Stimulated activated CD4-positive, alpha-beta T cell treated with anti-CD3 and anti-CD28 coated beads, Interleukin-1b, Interleukin-23, amount 100 ng/mL, for 4 hours (primary cell): ENCODE results near the gene ARHGEF40.
A peak's percentile ranks its signal among the peaks of the same experiment; 100 is the strongest.

Experiments used
- DNase-seq, 2 donors: peaks; one replicate each; pipeline ENCODE4 v3.0.0-alpha.2; 2020; ENCODE audit warnings: low read depth in 2 of 2

Gene ARHGEF40

DNA sequence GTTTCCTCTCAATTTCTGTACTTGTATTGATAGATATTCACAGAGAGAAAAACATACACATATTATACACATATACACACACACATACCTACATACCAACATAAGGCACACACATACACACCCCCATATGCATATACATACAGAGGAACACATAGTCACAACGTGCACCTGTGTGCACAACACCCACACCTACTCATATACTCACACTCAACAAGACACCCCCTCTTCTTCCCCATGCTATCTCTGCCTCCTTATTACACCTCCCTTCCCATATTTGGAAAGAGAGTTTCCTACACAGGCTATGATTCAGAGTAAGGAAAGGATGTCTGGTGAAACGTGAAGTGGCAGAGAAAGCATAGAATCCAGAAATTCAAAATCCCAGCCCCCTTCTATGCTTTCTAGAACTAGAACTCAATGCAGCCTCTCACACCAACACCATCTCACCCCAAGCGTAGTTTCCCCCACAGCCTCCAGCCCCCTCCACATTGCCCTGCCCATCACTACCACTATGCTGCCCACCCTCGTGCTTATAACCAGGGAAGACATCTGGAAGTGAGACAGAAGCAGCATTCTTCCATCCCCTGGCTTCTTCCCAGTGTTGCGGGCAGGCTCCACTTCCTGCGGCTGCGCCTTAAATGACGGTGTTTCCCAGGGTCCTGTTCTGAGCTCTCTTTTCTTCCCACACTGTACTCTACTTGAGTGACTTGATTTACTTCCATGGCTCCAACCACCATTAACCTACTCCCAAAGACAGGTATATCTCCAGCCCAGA lies 10.1 kb upstream of the ARHGEF40 start:
- no peak for DNase-seq

DNA sequence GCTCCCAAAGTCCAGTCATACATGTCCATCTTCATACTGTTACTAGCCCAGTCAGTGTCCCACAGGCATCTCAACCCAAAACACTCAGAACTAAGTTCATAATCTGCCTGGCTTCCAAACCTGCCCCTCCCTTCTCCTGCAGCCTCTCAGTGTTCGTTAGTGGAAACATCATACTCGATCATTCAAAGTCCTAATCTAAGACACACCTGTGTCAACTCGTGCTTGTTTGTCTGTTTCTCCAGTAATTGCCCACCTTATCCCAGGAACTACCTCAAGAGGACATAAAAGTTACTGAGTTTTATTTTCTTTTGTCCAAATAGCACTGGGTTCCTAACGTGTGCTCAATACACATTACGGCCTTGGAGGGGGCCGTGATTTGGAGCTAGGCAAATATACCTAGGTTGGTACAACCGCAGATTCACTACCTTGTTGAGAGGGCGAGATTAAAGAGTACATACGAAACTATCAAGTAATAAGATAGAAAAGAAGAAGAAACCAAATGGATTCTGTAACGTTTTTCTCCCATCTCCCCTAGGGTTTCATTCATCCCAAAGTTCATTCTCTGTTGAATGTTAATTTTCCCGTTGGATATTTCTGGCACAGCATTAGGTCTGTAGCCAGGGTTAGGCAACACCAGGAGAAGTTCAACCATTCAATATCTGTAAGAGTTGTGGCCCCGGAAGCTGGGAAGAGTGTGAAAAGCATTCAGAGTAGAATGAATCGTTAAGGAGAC lies 9.3 kb upstream of the ARHGEF40 start:
- DNase-seq: no peak

DNA sequence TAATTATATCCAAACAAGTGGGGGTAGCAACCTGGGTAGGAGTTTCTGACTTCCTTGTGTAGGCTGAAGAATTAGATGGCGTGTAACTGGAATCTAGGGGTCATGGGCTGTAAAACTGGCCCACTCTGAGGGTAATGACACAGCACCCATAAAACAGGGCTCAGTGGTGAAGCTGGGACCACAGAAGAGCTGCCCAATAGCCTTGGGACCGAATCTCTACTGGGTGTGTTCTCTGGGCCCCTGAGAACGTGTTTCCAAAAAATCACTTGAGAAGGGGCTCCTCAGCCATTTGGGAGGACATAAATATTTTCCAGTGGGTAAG lies 8.8 kb upstream of the ARHGEF40 start:
- no peak for DNase-seq

DNA sequence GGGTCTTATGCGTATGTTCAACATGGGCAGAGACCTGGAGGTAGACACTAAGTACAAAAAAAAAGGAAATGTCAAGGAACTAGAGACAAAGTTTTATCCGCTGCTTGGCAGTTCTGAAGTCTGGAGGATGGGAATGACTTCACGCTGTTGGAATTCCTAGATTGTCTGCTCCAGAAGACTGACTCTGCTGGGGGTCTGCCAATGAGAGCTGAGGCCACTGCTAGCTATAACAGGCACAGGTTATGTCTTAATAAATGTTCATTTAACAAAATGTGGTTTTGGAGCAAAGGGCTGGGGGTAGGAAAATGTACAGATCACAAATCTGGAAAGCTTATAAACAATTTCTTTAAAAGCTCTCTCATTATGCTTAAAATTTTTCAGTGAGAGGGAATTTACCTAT lies 6.6 kb upstream of the ARHGEF40 start:
- DNase-seq: no peak

DNA sequence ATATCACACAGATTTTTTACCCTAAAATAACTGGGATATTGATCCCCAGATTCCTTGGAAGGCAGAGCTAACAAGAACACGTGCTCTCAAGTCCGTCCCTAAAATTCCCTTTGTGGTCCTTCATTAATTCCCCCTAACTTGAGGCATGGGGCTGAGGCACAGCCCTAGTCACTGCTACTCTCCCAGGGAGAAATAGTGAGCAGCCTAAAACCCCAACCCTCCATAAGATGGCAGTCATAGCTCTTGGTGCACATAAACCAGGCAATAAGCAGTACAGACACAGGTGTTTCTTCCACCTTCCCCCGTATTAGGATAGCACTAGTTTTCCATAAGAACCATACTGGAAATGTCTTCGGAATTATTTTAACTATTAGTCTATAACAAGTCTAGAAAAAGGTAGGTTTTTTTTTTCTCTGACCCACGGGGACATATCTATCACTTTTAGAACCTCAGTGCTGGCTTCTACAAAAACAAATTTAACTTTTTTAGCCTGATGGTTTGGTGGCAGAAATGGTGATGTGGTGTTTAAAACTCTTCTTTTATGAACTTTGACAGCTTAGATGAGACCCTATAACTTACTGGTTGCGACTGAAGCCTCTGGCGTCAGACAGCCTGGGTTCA lies 3.1 kb upstream of the ARHGEF40 start:
- DNase-seq: no peak

DNA sequence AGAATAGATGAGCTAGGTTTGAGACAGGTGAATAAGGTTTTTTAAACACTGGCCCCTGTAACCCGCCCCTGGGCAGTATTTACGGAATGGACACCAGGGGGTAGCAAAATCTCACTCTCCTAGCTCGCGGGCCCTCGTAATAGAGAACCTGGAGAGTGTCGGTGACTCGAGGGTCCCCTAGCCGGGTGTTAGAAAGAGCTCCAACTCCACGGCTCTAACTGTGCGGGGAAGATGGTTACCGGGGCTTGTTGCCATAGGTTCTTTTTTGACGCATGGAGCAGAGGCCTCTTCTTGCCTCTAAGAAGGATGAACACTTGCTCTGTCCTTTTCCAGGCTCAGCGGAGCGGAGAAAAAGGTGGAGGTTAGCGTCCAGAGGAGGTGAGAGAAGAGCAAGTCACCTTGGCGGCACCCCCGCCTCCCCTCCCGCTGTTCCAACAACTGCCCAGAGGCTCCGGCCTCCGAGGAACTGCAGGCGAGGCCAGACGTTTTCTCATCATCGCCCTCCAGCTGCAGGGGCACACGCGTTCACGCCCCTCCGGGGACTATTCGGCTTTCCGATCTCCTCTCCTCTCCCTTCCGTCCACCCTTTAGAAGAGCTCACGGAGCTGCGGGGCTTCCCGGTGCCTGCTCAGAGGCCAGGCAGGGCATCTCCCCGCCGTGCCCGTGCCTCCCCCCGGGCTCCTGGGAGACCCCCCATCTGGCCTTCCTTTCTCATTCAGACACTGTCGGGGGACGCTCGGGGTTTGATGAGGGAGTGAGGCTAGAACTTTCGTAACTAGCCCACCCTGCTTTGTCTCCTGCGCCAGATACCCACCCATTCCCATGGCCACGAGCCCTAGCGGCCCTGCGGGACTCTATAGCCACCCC lies 1.4 kb upstream of the ARHGEF40 start:
- DNase-seq: peak in 1 of 2 donors; percentile 30

DNA sequence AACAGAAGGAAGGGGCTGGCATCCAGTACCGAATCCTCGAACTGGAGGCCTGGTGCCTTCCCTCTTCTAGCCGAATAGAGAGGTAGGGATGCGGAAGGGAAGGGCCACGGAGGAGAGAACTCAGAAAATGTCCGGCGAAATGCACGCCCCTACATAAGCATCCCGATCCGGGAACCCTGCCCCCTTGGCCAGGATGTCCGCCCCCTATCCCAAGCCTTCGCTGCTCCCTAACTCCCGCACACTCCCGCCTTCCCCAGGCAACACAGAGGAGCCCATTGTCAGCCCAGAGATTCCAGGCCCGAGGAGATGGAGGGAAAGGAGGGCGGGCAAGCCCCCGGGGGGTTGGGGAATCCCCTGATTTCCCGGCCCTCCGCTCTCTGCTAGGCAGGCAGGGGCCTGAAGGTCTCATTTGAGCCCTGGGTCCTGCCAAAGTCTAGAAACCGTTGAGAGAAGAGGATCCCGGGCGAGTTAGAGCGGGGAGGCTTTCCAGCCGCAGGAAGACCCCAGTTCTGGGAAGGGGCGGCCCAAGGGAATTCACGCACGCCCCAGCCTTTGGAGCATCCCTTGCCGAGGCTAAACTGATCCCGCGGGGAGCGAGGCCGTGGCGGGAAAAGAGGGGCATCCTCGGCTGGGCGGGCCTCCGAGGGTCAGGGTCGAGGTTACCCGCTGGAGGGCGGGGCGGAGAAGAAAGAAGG lies 569 bp upstream of the ARHGEF40 start:
- DNase-seq: no peak

DNA sequence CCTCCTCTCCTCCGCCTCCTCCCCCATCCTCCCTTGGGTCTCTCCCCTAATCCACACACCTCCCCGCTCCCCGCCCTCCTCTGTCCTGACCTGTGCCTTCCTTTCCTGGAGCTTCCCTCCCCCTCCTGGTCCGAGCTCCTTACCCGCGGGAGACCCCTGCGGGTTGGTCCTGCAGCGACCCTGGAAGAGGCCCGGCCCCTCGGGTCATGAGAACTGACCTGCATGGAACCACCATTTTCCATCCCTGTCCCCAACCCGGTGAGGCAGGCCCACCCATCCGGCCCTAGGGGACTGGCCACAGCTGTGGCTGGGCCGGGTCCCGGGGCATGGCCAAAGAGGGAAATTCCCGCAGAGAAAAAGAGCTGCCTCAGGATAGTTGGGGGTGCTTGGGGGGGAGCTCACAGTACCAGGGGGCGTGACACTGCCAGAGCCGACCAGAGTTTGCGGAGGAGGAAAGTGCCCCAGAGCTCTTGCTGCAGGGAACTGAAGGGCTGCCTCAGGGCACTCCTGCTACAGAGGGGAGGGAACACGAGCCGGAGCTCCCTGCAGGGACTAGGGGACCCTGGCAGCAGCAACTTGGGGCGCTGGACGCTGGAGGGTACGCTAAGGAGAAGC lies 613 bp downstream of the ARHGEF40 start:
- no peak for DNase-seq

DNA sequence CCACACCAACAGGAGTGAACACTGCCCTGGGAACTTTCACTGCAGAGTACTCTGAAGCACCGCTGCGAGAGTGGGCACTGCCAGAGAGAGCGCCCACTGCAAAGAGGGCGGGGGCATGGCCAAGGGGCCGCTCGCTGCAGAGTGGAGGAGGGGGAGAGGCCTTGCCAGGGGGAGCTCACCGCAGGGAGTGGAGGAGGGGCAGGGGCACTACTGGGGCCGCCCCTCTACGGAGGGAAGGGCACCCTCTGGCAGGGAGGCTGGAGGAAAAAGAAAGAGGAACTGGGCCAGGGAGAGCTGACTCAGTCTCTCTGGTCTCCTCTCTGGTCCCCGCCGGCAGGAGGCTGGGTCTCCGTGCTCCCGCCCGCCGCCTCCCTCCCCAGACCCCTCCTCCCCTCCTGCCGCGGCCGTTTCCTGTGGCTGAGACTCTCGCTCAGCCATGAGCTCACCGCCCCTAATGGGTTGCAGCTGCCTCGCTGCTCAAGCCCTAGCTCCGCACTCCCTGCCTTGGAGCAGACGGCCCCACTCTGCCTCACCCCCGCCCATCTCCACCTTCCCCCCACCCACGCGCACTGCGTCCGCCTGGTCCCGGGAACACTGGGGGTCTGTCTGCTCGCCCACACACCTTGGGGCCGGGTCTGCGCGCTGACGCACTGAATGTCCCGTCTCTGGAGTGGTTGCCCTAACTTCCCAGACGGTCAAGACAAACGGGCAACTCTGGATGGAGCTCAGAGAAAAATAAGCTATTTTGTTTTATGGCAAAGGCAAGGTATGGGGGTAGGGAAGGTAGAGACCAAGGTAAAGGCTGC lies 1.3 kb downstream of the ARHGEF40 start:
- peak in 1 of 2 donors; percentile 34 for DNase-seq

DNA sequence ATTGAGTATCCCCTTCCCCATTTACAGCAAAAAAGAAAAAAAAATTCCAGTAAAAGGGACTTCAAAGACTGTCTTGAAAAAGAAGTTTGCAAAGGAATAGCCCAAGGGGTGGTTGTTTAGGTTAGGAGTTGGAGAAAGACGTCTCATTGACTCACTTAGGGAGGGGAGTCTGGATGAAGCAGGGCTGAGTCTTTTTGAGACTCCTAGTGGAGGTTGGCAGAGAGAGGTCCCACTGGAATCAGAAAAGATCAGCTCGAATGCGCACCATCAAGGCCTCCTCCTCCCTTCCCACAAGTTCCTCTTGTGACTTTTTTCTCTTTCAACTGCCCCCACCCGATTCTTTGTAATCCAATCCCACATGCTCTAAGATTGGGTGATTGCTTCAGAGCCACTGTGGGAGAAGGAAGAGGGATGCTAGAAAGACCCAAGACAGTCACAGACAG lies 1.9 kb downstream of the ARHGEF40 start:
- DNase-seq: no peak

DNA sequence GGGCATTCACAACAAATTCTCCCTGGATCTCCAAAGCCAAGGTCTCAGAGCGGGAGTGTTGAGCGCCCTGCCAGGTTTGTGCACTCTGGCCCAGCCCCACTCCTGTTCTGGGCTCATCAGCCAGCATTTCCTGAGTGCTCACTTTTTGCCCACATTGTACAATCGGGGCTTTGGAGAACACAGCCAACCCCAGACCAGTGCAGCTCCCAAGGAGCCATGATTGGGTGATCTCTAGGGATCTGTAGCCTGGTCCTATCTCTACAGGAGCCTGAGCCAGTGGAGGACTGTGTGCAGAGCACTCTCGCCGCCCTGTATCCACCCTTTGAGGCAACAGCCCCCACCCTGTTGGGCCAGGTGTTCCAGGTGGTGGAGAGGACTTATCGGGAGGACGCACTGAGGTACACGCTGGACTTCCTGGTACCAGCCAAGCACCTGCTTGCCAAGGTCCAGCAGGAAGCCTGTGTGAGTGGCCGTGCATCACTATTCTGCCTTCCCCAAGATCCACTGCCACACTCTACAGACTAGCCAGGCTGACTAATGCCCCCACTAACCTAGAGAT lies 2.8 kb downstream of the ARHGEF40 start:
- no peak for DNase-seq

DNA sequence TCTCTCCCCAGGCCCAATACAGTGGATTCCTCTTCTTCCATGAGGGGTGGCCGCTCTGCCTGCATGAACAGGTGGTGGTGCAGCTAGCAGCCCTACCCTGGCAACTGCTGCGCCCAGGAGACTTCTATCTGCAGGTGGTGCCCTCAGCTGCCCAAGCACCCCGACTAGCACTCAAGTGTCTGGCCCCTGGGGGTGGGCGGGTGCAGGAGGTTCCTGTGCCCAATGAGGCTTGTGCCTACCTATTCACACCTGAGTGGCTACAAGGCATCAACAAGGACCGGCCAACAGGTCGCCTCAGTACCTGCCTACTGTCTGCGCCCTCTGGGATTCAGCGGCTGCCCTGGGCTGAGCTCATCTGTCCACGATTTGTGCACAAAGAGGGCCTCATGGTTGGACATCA lies 3.8 kb downstream of the ARHGEF40 start:
- no peak for DNase-seq

DNA sequence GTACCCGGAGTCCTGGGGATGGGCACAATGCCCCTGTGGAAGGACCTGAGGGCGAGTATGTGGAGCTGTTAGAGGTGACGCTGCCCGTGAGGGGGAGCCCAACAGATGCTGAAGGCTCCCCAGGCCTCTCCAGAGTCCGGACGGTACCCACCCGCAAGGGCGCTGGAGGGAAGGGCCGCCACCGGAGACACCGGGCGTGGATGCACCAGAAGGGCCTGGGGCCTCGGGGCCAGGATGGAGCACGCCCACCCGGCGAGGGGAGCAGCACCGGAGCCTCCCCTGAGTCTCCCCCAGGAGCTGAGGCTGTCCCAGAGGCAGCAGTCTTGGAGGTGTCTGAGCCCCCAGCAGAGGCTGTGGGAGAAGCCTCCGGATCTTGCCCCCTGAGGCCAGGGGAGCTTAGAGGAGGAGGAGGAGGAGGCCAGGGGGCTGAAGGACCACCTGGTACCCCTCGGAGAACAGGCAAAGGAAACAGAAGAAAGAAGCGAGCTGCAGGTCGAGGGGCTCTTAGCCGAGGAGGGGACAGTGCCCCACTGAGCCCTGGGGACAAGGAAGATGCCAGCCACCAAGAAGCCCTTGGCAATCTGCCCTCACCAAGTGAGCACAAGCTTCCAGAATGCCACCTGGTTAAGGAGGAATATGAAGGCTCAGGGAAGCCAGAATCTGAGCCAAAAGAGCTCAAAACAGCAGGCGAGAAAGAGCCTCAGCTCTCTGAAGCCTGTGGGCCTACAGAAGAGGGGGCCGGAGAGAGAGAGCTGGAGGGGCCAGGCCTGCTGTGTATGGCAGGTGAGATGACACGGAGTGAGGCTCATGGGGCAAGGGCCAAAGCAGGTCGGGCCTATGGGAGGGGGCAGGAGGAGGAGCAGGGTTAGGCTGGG lies 4.5 kb downstream of the ARHGEF40 start:
- no peak for DNase-seq

DNA sequence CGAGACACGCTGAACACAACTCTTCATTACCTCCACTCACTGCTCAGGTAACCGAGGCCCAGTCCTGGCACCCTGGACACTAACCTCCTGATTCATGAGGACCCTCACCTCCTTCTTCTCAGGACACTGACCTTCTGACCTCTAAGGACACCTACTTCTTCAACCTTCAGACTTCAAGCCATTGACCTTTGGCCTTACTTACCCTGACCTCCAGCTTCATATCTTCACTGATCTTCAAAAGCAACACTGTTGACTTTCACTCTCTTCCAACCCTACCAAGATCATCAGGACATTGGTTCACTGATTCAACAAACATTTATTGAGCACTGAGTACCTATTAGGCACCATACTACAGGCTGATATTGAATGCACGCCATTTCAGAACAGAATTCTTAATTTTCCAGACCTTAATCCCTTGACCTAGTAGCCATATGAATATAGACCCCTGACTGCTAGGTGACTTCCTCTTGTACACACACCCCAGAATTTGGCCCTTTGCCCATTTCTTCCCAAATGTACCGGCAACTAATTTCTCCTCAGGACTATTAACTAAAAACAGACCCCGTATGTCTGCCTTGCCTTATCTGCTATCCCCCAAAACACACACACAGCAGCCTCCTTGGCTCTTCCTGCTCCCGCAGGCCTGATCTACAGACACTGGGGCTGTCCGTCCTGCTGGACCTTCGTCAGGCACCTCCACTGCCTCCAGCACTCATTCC lies 5.8 kb downstream of the ARHGEF40 start:
- DNase-seq: no peak

DNA sequence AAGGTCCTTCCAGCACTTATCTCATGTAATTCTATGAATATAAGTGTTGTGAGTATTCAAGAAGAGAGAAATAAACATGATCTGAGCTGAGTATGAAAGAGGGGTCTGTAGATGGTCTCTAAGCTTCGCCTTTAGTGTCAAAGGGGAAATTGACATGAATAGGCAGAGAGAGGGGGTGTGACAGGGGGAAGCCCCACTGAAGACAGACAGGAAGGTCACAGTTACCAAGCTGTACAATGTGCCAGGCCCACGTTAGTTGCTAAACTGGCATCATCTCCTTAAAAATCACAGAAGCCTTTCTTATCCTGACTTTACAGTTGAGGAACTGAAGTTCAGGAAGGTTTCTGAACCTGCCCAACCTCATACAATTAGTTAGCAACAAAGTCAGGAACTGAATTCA lies 7.6 kb downstream of the ARHGEF40 start:
- DNase-seq: no peak

DNA sequence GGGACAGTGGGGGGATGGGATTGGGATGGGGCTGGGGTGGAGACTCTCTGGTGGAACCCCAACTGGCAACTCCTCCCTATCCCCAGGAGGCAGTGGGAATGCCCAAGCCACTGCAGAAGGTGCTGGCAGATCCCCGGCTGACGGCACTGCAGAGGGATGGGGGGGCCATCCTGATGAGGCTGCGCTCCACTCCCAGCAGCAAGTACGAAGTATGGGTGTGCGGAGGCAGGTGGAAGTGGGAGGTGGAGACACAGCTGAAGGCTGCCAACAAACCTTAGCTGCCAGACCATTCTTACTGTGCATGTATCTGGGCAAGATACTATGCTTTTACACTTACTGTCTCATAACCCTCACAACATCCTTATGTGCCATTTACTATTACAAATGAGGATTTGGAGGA lies 8.2 kb downstream of the ARHGEF40 start:
- no peak for DNase-seq

DNA sequence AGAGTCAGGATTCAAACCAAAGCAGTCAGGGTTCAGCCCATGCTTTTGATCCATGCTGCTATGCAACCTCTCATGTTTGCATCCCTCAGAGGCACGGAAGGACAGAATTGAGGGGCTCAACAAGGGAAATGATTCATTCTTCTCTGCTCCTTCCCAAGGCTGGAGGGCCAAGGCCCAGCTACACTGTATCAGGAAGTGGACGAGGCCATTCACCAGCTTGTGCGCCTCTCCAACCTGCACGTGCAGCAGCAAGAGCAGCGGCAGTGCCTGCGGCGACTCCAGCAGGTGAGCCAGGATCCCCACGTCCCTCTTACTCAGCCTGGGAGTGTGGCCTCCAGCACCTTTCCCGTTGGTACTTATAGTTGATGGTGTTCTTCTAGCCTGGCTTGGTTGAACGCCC lies 8.6 kb downstream of the ARHGEF40 start:
- DNase-seq: no peak

DNA sequence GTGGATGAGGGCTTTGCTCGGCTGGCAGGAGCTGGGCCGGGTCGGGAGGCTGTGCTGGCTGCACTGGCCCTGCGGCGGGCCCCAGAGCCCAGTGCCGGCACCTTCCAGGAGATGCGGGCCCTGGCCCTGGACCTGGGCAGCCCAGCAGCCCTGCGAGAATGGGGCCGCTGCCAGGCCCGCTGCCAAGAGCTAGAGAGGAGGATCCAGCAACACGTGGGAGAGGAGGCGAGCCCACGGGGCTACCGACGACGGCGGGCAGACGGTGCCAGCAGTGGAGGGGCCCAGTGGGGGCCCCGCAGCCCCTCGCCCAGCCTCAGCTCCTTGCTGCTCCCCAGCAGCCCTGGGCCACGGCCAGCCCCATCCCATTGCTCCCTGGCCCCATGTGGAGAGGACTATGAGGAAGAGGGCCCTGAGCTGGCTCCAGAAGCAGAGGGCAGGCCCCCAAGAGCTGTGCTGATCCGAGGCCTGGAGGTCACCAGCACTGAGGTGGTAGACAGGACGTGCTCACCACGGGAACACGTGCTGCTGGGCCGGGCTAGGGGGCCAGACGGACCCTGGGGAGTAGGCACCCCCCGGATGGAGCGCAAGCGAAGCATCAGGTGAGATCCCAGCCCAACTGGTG lies 11.5 kb downstream of the ARHGEF40 start:
- DNase-seq: no peak
